Stimulated activated CD4-positive, alpha-beta T cell treated with anti-CD3 and anti-CD28 coated beads, Interleukin-15, amount 100 ng/mL, for 24 hours (primary cell): Measurements from ENCODE around the gene FITM2.

Experiments used
- DNase-seq: peaks from one replicate; pipeline ENCODE4 v3.0.0-alpha.2; 2020

FITM2 gene

GRCh38 chr20:44274303-44275017 lies 36.5 kb downstream of the FITM2 start:
- no peak for DNase-seq

- DNase-seq: no peak
Measured at GRCh38 chr20:44273231-44274215, 37.5 kb downstream of the FITM2 start.

DNA sequence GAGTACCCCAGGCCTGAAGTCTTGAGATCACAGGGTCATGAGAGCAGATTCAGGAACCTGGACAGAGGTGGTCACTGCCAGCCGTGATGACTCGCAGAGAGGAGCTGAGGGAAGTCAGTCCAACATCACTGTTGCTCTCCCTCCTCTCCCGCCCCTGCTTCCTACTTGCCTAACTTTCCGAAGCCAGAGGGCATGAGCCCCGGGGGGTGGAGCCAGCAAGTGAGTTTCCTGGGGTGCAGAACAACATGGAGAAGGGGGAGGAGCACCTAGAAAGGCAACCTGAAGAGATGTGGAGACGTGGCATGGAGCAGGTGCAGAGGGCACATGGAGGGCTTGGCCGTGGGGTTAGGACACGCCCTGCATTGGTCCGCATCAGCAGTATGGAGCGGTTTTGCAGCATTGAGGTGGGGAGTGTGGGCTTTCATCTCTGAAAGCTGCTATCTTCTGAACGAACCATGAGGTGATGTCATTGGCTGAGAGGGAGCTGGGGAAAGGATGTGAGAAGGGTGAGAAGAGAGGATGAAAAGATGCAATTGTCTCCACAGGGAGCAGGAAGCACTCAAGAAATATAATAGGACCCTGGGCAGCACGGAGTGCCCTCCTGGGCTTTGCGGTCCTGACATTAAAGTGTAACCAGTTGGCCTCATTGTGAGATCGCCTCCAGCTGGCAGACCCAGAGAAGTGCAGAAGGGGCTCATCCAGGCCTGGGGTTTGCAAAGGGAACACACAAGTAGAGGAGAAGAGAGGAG lies 38.9 kb downstream of the FITM2 start:
- no peak for DNase-seq

GRCh38 chr20:44268802-44269201 lies 42.2 kb downstream of the FITM2 start:
- DNase-seq: no peak

GRCh38 chr20:44264287-44264686 lies 46.7 kb downstream of the FITM2 start:
- no peak for DNase-seq

DNA sequence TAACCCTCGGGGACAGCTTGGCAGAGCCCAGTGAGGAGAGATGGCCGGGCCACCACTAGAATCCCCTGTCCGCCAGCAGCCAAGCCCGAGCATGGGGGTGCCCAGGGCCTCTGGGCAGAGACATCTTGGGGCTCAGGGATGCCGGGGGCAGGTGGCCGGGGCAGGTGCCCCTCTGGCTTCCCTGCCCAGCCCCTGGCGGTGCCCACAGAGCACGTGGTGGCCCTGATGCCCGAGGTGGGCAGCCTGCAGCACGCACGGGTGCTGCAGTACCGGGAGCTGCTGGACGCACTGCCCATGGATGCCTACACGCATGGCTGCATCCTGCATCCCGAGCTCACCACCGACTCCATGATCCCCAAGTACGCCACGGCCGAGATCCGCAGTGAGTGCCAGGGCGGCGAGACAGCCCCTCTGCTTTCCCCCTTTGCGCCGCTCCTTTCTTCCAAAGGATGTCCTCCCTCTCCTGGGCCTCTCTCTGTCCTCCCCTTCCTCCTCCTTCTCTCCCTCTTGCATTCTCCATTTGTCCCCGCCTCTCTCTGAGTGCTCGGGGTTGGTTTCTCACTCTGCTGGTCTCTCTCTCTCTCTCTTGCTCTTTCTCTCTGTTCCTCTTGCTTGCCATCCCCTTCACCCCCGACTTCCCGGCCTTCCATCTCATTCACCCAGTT lies 52.6 kb downstream of the FITM2 start:
- DNase-seq: no peak

DNA sequence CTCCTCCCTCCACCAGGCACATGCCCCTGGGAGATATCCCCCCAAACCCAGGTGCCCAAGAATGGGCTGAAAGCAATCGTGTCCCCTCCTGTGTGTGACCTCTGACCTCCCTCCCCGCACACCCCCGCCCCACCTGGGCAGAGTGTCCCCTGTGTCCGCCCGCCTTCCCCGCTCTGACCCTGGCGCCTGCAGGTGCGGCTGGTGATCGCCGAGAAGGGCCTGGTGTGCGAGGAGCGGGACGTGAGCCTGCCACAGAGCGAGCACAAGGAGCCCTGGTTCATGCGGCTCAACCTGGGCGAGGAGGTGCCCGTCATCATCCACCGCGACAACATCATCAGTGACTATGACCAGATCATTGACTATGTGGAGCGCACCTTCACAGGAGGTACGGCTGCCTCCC lies 54.0 kb downstream of the FITM2 start:
- no peak for DNase-seq

DNA sequence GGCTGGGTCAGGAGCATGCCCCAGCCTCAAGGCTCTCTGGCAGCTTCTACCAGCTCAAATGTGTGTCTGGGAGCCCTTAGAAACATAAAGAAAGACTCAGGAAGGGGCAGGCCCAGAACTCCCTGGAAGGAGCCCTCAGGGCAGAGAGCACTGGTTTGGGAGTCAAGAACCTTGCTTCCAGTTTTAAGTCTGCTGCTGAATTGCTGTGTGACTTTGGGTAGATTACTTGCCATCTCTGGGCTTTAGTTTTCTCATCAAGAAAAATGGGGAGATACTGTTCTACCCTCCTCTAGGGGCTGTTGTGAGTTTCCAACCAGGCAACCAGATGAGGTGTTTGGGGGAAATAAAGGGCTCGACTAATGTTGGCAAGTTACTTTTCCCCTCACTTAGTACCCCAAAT lies 55.1 kb downstream of the FITM2 start:
- DNase-seq: no peak

DNA sequence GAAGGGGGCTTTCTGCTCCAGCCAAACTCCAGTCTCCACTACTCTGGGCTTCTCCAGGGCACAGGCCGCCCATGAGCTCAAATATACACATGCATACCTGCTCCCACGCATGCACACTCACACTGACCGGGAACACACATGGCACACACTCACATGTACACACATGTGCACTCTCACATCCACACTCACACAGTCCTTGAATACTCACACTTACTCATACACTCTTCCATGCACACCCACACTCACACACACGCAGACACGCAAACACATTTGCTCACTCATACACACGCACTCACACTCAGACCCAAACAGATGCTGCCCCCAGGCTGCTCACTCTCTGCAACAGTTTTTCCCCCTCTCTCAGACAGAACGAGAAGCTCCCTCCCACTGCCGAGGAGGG lies 56.9 kb downstream of the FITM2 start:
- DNase-seq: no peak

DNA sequence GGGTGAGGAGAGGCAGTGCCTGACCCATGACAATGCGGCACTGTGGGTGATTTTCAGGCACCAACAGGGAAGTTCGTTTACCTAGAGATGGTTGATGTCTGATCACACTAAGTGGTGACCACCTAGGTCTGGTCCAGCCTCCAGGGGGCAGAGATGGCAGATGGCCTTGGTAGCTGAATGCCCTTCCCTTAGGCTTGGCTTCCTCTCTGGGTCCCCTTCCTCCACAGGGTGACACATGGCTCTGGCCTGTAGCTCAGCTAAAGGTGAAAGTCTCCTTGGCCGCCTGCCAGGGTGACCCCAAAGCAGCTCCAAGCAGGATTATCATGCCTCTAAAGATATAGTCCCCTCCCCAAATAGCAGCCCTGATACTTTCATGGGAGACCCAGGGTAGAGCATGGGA lies 57.5 kb downstream of the FITM2 start:
- DNase-seq: no peak
